H9 (cell line): ENCODE measurements around the gene ZC3H15. TPM values are rescaled to one million over a fixed set of nuclear protein-coding genes. Genes with fewer than 3 reads are reported as not detected.

ENCODE experiments used
- DNase-seq: peaks from one replicate; pipeline ENCODE4 v3.0.0-alpha.2; 2017
- H2AFZ ChIP-seq: one replicate; pipeline ENCODE4 v1.6.1; 2013; ENCODE audit warnings: mild to moderate bottlenecking, low read length, control low read depth, moderate library complexity
- H2AK5ac ChIP-seq: 2 replicates; pipeline ENCODE4 v1.6.1; 2013; ENCODE audit warnings: low read length, control low read depth, mixed read lengths; ENCODE audit not compliant: insufficient read length
- H2BK120ac ChIP-seq: one replicate; pipeline ENCODE4 v1.6.1; 2013; ENCODE audit warnings: low read depth, mild to moderate bottlenecking, low read length, control low read depth, inconsistent platforms; ENCODE audit not compliant: poor library complexity, severe bottlenecking
- H2BK12ac ChIP-seq: 2 replicates; pipeline ENCODE4 v1.6.1; 2013; ENCODE audit warnings: low read length, control low read depth, mixed read lengths, low read depth; ENCODE audit not compliant: insufficient read length
- H2BK15ac ChIP-seq: 2 replicates; pipeline ENCODE4 v1.6.1; 2013; ENCODE audit warnings: low read depth, low read length, control low read depth
- H2BK20ac ChIP-seq: one replicate; pipeline ENCODE4 v1.6.1; 2013; ENCODE audit warnings: low read depth, mild to moderate bottlenecking, low read length, control low read depth, inconsistent platforms; ENCODE audit not compliant: poor library complexity, severe bottlenecking
- H2BK5ac ChIP-seq: 2 replicates; pipeline ENCODE4 v1.6.1; 2013; ENCODE audit warnings: low read length, control low read depth, mixed read lengths; ENCODE audit not compliant: insufficient read length
- H3K14ac ChIP-seq: 2 replicates; pipeline ENCODE4 v1.6.1; 2013; ENCODE audit warnings: low read length, control low read depth; ENCODE audit not compliant: insufficient read depth
- H3K18ac ChIP-seq: 2 replicates; pipeline ENCODE4 v1.6.1; 2013; ENCODE audit warnings: low read depth, mild to moderate bottlenecking, mixed read lengths, low read length, control low read depth; ENCODE audit not compliant: insufficient read length
- H3K23ac ChIP-seq: 2 replicates; pipeline ENCODE4 v1.6.1; 2013; ENCODE audit warnings: low read length, control low read depth, mixed read lengths, low read depth; ENCODE audit not compliant: insufficient read length
- H3K23me2 ChIP-seq: 2 replicates; pipeline ENCODE4 v1.6.1; 2013; ENCODE audit warnings: low read depth, mild to moderate bottlenecking, mixed read lengths, low read length, control low read depth; ENCODE audit not compliant: insufficient read length, poor library complexity, severe bottlenecking
- H3K27ac ChIP-seq: 2 replicates; pipeline ENCODE4 v1.5.1; 2013; ENCODE audit warnings: low read length, control low read depth, mixed read lengths, low read depth; ENCODE audit not compliant: insufficient read length
- H3K27me3 ChIP-seq: 2 replicates; pipeline ENCODE4 v1.6.1; 2013; ENCODE audit warnings: low read length, control low read depth, inconsistent platforms; ENCODE audit not compliant: insufficient read depth
- H3K4ac ChIP-seq: 2 replicates; pipeline ENCODE4 v1.6.1; 2013; ENCODE audit warnings: low read depth, mild to moderate bottlenecking, control low read depth, inconsistent platforms, low read length, moderate library complexity
- H3K4me1 ChIP-seq: 2 replicates; pipeline ENCODE4 v1.6.1; 2013; ENCODE audit warnings: low read length, control low read depth, inconsistent platforms; ENCODE audit not compliant: insufficient read depth
- H3K4me2 ChIP-seq: 2 replicates; pipeline ENCODE4 v1.6.1; 2013; ENCODE audit warnings: low read length, control low read depth, mixed read lengths; ENCODE audit not compliant: insufficient read length, insufficient read depth
- H3K56ac ChIP-seq: 2 replicates; pipeline ENCODE4 v1.6.1; 2013; ENCODE audit warnings: low read depth, mild to moderate bottlenecking, mixed read lengths, low read length, control low read depth; ENCODE audit not compliant: insufficient read length
- H3K79me1 ChIP-seq: 2 replicates; pipeline ENCODE4 v1.6.1; 2013; ENCODE audit warnings: low read depth, mild to moderate bottlenecking, moderate library complexity, low read length, control low read depth, inconsistent platforms; ENCODE audit not compliant: insufficient read depth, poor library complexity, severe bottlenecking
- H3K79me2 ChIP-seq: 2 replicates; pipeline ENCODE4 v1.6.1; 2013; ENCODE audit warnings: low read length, control low read depth, inconsistent platforms; ENCODE audit not compliant: insufficient read depth
- H3K9ac ChIP-seq: 2 replicates; pipeline ENCODE4 v1.6.1; 2013; ENCODE audit warnings: low read length, control low read depth, mixed read lengths; ENCODE audit not compliant: insufficient read length; ENCODE audit errors: extremely low read depth
- H3K9me3 ChIP-seq: one replicate; pipeline ENCODE4 v1.6.1; 2013; ENCODE audit warnings: low read depth, low read length, inconsistent platforms; ENCODE audit not compliant: control insufficient read depth
- H3T11ph ChIP-seq: one replicate; pipeline ENCODE4 v1.6.1; 2013; ENCODE audit warnings: mild to moderate bottlenecking, low read length, control low read depth, inconsistent platforms
- H4K20me1 ChIP-seq: one replicate; pipeline ENCODE4 v1.6.1; 2013; ENCODE audit not compliant: control insufficient read depth, insufficient read length, insufficient read depth
- H4K5ac ChIP-seq: 2 replicates; pipeline ENCODE4 v1.6.1; 2013; ENCODE audit warnings: low read depth, mild to moderate bottlenecking, mixed read lengths, low read length, control low read depth; ENCODE audit not compliant: insufficient read length
- H4K8ac ChIP-seq: replicated peaks from 2 replicates; pipeline ENCODE4 v1.6.1; 2013; ENCODE audit warnings: low read length, control low read depth, mixed read lengths, low read depth; ENCODE audit not compliant: insufficient read length
- H4K91ac ChIP-seq: 2 replicates; pipeline ENCODE4 v1.6.1; 2013; ENCODE audit warnings: low read depth, mild to moderate bottlenecking, moderate library complexity, mixed read lengths, low read length, control low read depth; ENCODE audit not compliant: insufficient read length
- H3K27ac Mint-ChIP-seq, 3 experiments: 2 replicates in 2 of 3; 3 replicates in 1 of 3; pipeline ENCODE4 v1.8.0; 2020 to 2021; ENCODE audit warnings: mixed read lengths in 3 of 3, mild to moderate bottlenecking in 1 of 3, moderate library complexity in 1 of 3
- H3K27me3 Mint-ChIP-seq: 2 replicates; pipeline ENCODE4 v1.8.0; 2021; ENCODE audit warnings: low read depth, mild to moderate bottlenecking, moderate library complexity, mixed read lengths
- H3K36me3 Mint-ChIP-seq, 3 experiments: 2 replicates in 2 of 3; 3 replicates in 1 of 3; pipeline ENCODE4 v1.8.0; 2020 to 2021; ENCODE audit warnings: low read depth in 3 of 3, mixed read lengths in 3 of 3; ENCODE audit not compliant: insufficient read depth in 1 of 3
- H3K4me1 Mint-ChIP-seq, 2 experiments: 2 replicates each; pipeline ENCODE4 v1.8.0; 2020; ENCODE audit warnings: mixed read lengths in 2 of 2
- H3K4me3 Mint-ChIP-seq, 2 experiments: 2 replicates in 1 of 2; 3 replicates in 1 of 2; pipeline ENCODE4 v1.8.0; 2020 to 2021; ENCODE audit warnings: mild to moderate bottlenecking in 2 of 2, mixed read lengths in 2 of 2, moderate library complexity in 1 of 2
- H3K9me3 Mint-ChIP-seq, 2 experiments: 2 replicates in 1 of 2; 3 replicates in 1 of 2; pipeline ENCODE4 v1.8.0; 2020; ENCODE audit warnings: mild to moderate bottlenecking in 2 of 2, mixed read lengths in 2 of 2, moderate library complexity in 1 of 2
- WGBS: extraction: QIAGEN DNeasy Blood & Tissue Kit; methylation state at CpG from one replicate; pipeline ENCODE4 v1.1.7; 2013; ENCODE audit warnings: missing lambda C conversion rate, low lambda C conversion rate, mixed read lengths; ENCODE audit not compliant: insufficient read length; ENCODE audit errors: extremely low coverage; 5-methylcytosine and 5-hydroxymethylcytosine counted together
- total RNA-seq: library from RNA; stranded (reverse); gene quantifications from 2 replicates; pipeline ENCODE4 v1.2.1, GENCODE V29; 2021
- TF ChIP-seq, protein P1 (sequence below): fragments of 200-600 bp; sonication (generic); conservative IDR thresholded peaks from 3 replicates; pipeline ENCODE4 v1.8.0; 2021; ENCODE audit warnings: antibody characterized with exemption, mild to moderate bottlenecking

ZC3H15 gene
- total RNA-seq, 1 experiment from 2014 or later = 71.3 TPM

DNA sequence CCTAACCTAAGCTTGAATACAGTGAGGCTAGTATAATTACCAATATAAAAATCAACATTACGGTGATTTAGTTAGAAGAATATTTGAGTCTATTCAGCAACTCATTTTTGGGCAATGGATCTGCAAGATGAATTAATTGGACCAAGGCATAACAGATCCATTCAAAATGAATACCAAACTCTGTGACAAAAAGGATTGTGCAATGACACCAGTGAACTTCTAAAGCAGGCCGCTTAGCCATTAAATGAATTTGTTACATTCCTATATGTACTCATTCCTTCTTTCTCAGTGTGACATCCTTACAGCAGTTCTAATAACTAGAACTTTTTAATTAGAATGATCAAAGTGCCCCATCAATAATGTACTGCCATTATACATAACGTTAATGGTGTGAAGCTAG is 44.3 kb downstream of the ZC3H15 start:
- WGBS = no CpG with 5 or more reads among the region's 3 CpGs
- Histone ChIP-seq H2BK15ac (no peak overlapping the region), H4K20me1 (no peaks in the 10 kb centered on the region), H3T11ph (no peak overlapping the region), H3K79me2 (no peaks in the 10 kb centered on the region), H3K9me3 (no peaks in the 10 kb centered on the region), H3K4me2 (no peak overlapping the region), H2AFZ (no peak overlapping the region), H3K4ac (no peak overlapping the region), H3K14ac (no peak overlapping the region), H2BK20ac (no peak overlapping the region), H3K9ac (no peak overlapping the region), H2BK120ac (no peak overlapping the region), H4K91ac (no peak overlapping the region), H3K56ac (no peak overlapping the region), H3K23ac (no peak overlapping the region), H3K27ac (no peak overlapping the region), H3K79me1 (no peaks in the 10 kb centered on the region), H2BK12ac (no peak overlapping the region), H3K23me2 (no peaks in the 10 kb centered on the region), H3K18ac (no peak overlapping the region), H2BK5ac (no peak overlapping the region), H4K8ac (no peak overlapping the region), H3K27me3 (no peaks in the 10 kb centered on the region), H3K4me1 (no peaks in the 10 kb centered on the region), H4K5ac (no peak overlapping the region), H2AK5ac (no peak overlapping the region)
- no peak overlapping the region for H3K27ac Mint-ChIP-seq
- peaks cover 0 to 3% of the 10 kb centered on the region in 2 experiments; a peak in 2 of 5 replicates for H3K9me3 Mint-ChIP-seq
- no peak for DNase-seq
- TF ChIP-seq, protein P1, sequence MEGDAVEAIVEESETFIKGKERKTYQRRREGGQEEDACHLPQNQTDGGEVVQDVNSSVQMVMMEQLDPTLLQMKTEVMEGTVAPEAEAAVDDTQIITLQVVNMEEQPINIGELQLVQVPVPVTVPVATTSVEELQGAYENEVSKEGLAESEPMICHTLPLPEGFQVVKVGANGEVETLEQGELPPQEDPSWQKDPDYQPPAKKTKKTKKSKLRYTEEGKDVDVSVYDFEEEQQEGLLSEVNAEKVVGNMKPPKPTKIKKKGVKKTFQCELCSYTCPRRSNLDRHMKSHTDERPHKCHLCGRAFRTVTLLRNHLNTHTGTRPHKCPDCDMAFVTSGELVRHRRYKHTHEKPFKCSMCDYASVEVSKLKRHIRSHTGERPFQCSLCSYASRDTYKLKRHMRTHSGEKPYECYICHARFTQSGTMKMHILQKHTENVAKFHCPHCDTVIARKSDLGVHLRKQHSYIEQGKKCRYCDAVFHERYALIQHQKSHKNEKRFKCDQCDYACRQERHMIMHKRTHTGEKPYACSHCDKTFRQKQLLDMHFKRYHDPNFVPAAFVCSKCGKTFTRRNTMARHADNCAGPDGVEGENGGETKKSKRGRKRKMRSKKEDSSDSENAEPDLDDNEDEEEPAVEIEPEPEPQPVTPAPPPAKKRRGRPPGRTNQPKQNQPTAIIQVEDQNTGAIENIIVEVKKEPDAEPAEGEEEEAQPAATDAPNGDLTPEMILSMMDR = no peak
- H3K36me3 Mint-ChIP-seq = peaks cover 0 to 3% (median 0%) of the 10 kb centered on the region in 3 experiments; a peak in 1 of 7 replicates
- H3K4me3 Mint-ChIP-seq = no peak overlapping the region
- H3K27me3 Mint-ChIP-seq = no peaks in the 10 kb centered on the region; the same call in 1 of the 2 replicates
- no peaks in the 10 kb centered on the region for H3K4me1 Mint-ChIP-seq
